Activated naive CD4-positive, alpha-beta T cell treated with anti-CD3 and anti-CD28 coated beads for 36 hours (primary cell): ENCODE data around the gene LRP6. TPM values are rescaled to one million over a fixed set of nuclear protein-coding genes. Genes with fewer than 3 reads are reported as not detected.
A peak's percentile ranks its signal among the peaks of the same experiment; 100 is the strongest.

Experiments used
- CTCF ChIA-PET: fragments of 350-600 bp; sonication (Branson Sonifier 250); formaldehyde crosslinking; loops from one replicate; lab custom pipeline; 2021; ENCODE audit warnings: antibody characterized with exemption; lab: Charles Lee
- DNase-seq: peaks from one replicate; pipeline ENCODE4 v3.0.0-alpha.2; 2020
- H3K27ac Mint-ChIP-seq: one replicate; pipeline ENCODE4 v1.8.0; 2021; ENCODE audit warnings: mild to moderate bottlenecking, mixed read lengths
- H3K27me3 Mint-ChIP-seq: one replicate; pipeline ENCODE4 v1.8.0; 2021; ENCODE audit warnings: low read depth, mixed read lengths
- H3K36me3 Mint-ChIP-seq: one replicate; pipeline ENCODE4 v1.8.0; 2021; ENCODE audit warnings: low read depth, mixed read lengths
- H3K4me1 Mint-ChIP-seq: one replicate; pipeline ENCODE4 v1.8.0; 2021; ENCODE audit warnings: low read depth, mixed read lengths
- H3K4me3 Mint-ChIP-seq: one replicate; pipeline ENCODE4 v1.8.0; 2021; ENCODE audit warnings: mild to moderate bottlenecking, moderate library complexity, mixed read lengths
- H3K9me3 Mint-ChIP-seq: one replicate; pipeline ENCODE4 v1.8.0; 2021; ENCODE audit warnings: mixed read lengths
- intact Hi-C: fragments of 100-400 bp; cut with micrococcal nuclease; formaldehyde crosslinking; loops from one replicate; pipeline ENCODE4 v1.15.1; 2023
- total RNA-seq, 2 experiments: library from RNA; stranded (reverse); gene quantifications; one replicate each; pipeline ENCODE4 v1.2.3, GENCODE V29; 2021

Gene LRP6
- total RNA-seq, 2 experiments from 2014 or later = 3.9 to 4.1 TPM

GRCh38 chr12:12190087-12190809 lies 76.6 kb downstream of the LRP6 start:
- no peak overlapping the region for H3K27ac Mint-ChIP-seq
- CTCF ChIA-PET = interaction anchor here (0.7 kb wide), 1 partner anchor 144 kb away, joined by 3 read pairs; no protein-coding TSS in a partner anchor
- no peaks in the 10 kb centered on the region for H3K27me3 Mint-ChIP-seq
- intact Hi-C loops = no loop called here
- H3K36me3 Mint-ChIP-seq = no peaks in the 10 kb centered on the region
- no peaks in the 10 kb centered on the region for H3K9me3 Mint-ChIP-seq
- no peak overlapping the region for H3K4me3 Mint-ChIP-seq
- DNase-seq = no peak
- H3K4me1 Mint-ChIP-seq = peaks cover 5% of the 10 kb centered on the region

GRCh38 chr12:12185414-12185813 lies 81.4 kb downstream of the LRP6 start:
- no peak overlapping the region for H3K4me3 Mint-ChIP-seq
- CTCF ChIA-PET = no interaction called here
- H3K27me3 Mint-ChIP-seq = no peaks in the 10 kb centered on the region
- no peaks in the 10 kb centered on the region for H3K9me3 Mint-ChIP-seq
- intact Hi-C loops = no loop called here
- no peak for DNase-seq
- H3K36me3 Mint-ChIP-seq = peaks cover 3% of the 10 kb centered on the region
- no peak overlapping the region for H3K27ac Mint-ChIP-seq
- peaks cover 1% of the 10 kb centered on the region for H3K4me1 Mint-ChIP-seq

DNA sequence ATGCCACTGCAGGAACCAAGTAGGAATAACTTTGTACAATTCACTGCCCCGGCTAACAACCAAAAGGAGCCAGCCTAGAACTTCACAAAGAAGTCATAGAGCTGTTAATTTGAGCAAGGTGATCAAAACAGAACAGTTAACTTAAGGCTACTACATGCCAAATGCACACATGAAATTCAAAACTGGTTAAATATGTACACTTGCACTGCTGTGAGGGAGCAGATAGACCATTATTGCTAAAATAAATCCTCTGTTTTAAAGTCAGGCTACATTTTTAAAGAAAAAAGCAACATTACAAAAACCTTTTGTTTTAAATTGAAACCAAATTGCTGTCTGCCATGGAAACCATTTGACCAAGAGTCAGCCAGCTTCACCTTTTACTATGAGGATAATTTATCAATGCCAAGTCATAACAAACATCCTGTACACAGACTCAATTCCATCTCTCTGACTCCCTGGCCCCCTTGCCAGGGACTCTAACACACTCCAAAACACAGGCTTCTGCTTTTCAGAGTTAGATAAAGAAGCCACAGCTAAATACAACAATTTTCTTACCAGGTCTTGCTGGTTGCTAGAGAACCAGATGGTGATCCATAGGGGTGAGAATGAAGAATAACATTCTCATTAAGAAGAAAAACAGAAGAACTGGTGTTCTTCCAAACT lies 84.0 kb downstream of the LRP6 start:
- H3K9me3 Mint-ChIP-seq = no peaks in the 10 kb centered on the region
- H3K36me3 Mint-ChIP-seq = peaks cover 6% of the 10 kb centered on the region
- H3K27me3 Mint-ChIP-seq = no peaks in the 10 kb centered on the region
- CTCF ChIA-PET = interaction anchor here (0.6 to 1.5 kb wide), 3 partner anchors 10 to 153 kb away, joined by 3 to 4 read pairs (median 3); no protein-coding TSS in a partner anchor
- intact Hi-C loops = no loop called here
- no peak overlapping the region for H3K4me3 Mint-ChIP-seq
- no peaks in the 10 kb centered on the region for H3K4me1 Mint-ChIP-seq
- no peak overlapping the region for H3K27ac Mint-ChIP-seq
- no peak for DNase-seq

DNA sequence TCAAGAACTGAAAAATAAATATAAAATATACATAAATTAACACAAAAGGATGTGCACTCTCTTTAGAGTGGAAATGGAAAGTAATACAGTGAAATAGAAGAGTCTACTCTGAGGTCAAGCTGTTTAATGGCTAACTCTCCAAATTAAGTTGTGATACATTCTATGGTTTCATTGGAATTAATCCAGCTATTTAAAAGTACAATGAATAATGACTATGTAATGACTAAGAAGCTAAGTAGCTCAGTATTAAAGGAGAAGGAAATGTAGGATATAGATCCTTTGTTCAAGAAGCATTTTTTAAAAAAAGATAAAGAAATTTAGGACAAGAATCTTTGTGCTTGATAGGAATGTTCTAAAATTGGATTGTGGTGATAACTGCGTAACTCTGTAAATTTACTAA lies 85.3 kb downstream of the LRP6 start:
- H3K36me3 Mint-ChIP-seq = peaks cover 6% of the 10 kb centered on the region
- no peaks in the 10 kb centered on the region for H3K27me3 Mint-ChIP-seq
- CTCF ChIA-PET = interaction anchor here (0.6 kb wide), 1 partner anchor 124 kb away, joined by 5 read pairs; no protein-coding TSS in a partner anchor
- H3K9me3 Mint-ChIP-seq = no peaks in the 10 kb centered on the region
- intact Hi-C loops = no loop called here
- no peak for DNase-seq
- no peak overlapping the region for H3K4me3 Mint-ChIP-seq
- H3K4me1 Mint-ChIP-seq = no peaks in the 10 kb centered on the region
- no peak overlapping the region for H3K27ac Mint-ChIP-seq

DNA sequence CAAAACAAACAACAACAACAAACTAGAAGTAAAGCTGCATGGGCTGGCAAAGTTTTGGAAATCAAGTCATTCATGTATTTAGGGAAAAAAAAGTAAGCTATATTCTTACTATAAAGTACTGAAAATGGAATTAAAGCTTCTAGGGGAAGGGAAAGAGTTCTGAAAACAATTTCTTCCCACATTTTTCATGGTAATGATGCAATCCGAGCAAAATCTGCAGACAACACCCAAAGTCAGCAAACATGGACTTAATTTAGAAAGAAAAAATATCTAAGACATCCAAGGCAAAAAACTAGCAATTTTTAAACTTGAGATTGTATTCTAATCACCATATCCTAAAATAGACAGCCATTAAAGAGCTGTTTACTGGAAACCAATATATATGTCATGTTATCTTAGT lies 86.3 kb downstream of the LRP6 start:
- Mint-ChIP-seq H3K4me3 (no peak overlapping the region), H3K27me3 (no peaks in the 10 kb centered on the region), H3K9me3 (no peaks in the 10 kb centered on the region), H3K36me3 (peaks cover 6% of the 10 kb centered on the region), H3K27ac (no peak overlapping the region), H3K4me1 (no peaks in the 10 kb centered on the region)
- CTCF ChIA-PET = interaction anchor here (0.6 kb wide), 1 partner anchor 49 kb away, joined by 3 read pairs; no protein-coding TSS in a partner anchor
- intact Hi-C loops = no loop called here
- DNase-seq = no peak

GRCh38 chr12:12180136-12180535 lies 86.7 kb downstream of the LRP6 start:
- intact Hi-C loops = no loop called here
- no peaks in the 10 kb centered on the region for H3K27me3 Mint-ChIP-seq
- H3K4me1 Mint-ChIP-seq = no peaks in the 10 kb centered on the region
- no peak overlapping the region for H3K27ac Mint-ChIP-seq
- no peak for DNase-seq
- no peak overlapping the region for H3K4me3 Mint-ChIP-seq
- CTCF ChIA-PET = interaction anchor here (0.6 kb wide), 1 partner anchor 48 kb away, joined by 3 read pairs; no protein-coding TSS in a partner anchor
- H3K36me3 Mint-ChIP-seq = peaks cover 6% of the 10 kb centered on the region
- no peaks in the 10 kb centered on the region for H3K9me3 Mint-ChIP-seq

- Mint-ChIP-seq H3K4me3 (no peak overlapping the region), H3K9me3 (no peaks in the 10 kb centered on the region), H3K4me1 (no peaks in the 10 kb centered on the region), H3K36me3 (peaks cover 7% of the 10 kb centered on the region), H3K27me3 (no peaks in the 10 kb centered on the region), H3K27ac (no peak overlapping the region)
- DNase-seq = no peak
- intact Hi-C loops = no loop called here
- CTCF ChIA-PET = no interaction called here
Observed at GRCh38 chr12:12178559-12178958, 88.3 kb downstream of the LRP6 start.

DNA sequence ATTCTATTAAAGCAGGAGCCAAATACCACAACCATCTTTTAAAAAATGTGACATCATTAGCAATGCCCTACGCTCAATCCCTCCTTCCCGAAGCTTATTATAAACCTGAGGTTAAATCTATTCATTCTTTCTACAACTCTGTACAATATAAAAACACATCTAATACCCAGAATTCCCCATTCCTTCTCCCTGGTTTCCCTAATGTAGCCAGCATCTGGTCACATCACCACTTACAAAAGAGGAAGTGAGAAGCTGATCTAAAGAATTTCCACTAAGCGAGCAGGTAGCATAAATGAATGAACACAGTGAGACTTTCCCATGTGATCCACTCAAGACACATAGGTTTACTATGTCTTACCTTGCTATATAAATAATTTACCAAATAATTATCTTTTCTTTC lies 90.4 kb downstream of the LRP6 start:
- Mint-ChIP-seq H3K36me3 (peaks cover 7% of the 10 kb centered on the region), H3K9me3 (no peaks in the 10 kb centered on the region), H3K4me3 (no peak overlapping the region), H3K27me3 (no peaks in the 10 kb centered on the region), H3K4me1 (peaks cover 8% of the 10 kb centered on the region), H3K27ac (no peak overlapping the region)
- intact Hi-C loops = no loop called here
- CTCF ChIA-PET = no interaction called here
- DNase-seq = no peak

- no peaks in the 10 kb centered on the region for H3K27me3 Mint-ChIP-seq
- peaks cover 8% of the 10 kb centered on the region for H3K4me1 Mint-ChIP-seq
- intact Hi-C loops = no loop called here
- H3K4me3 Mint-ChIP-seq = no peak overlapping the region
- H3K27ac Mint-ChIP-seq = no peak overlapping the region
- peak; percentile 20 for DNase-seq
- H3K36me3 Mint-ChIP-seq = peaks cover 1% of the 10 kb centered on the region
- CTCF ChIA-PET = no interaction called here
- H3K9me3 Mint-ChIP-seq = no peaks in the 10 kb centered on the region
Observed at GRCh38 chr12:12171991-12172511, 94.8 kb downstream of the LRP6 start.

GRCh38 chr12:12167847-12168246 lies 99.0 kb downstream of the LRP6 start:
- intact Hi-C loops = no loop called here
- Mint-ChIP-seq H3K9me3 (no peaks in the 10 kb centered on the region), H3K27ac (no peak overlapping the region), H3K4me1 (peaks cover 8% of the 10 kb centered on the region), H3K4me3 (no peak overlapping the region), H3K27me3 (no peaks in the 10 kb centered on the region), H3K36me3 (peaks cover 2% of the 10 kb centered on the region)
- CTCF ChIA-PET = no interaction called here
- no peak for DNase-seq

DNA sequence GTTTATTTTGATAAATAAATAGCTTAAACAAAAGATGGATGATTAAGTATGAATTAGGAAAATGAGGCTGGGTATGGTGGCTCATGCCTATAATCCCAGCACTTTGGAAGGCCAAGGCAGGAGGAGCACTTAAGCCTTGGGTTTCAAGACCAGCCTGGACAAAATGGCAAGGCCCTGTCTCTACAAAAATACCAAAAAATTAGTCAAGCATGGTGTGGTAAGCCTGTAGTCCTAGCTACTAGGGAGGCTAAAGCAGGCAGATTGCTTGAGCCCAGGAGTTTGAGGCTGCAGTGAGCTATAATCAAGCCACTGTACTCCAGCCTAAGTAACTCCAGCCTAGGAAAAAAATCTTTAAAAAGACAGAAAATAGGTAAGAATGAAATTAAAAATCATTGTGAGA lies 100.1 kb downstream of the LRP6 start:
- Mint-ChIP-seq H3K4me3 (no peak overlapping the region), H3K9me3 (no peaks in the 10 kb centered on the region), H3K27ac (no peak overlapping the region), H3K36me3 (peaks cover 2% of the 10 kb centered on the region), H3K27me3 (no peaks in the 10 kb centered on the region), H3K4me1 (peaks cover under 1% of the 10 kb centered on the region)
- DNase-seq = no peak
- intact Hi-C loops = no loop called here
- CTCF ChIA-PET = interaction anchor here (0.6 kb wide), 1 partner anchor 41 kb away, joined by 3 read pairs; no protein-coding TSS in a partner anchor

GRCh38 chr12:12159988-12160387 lies 106.9 kb downstream of the LRP6 start:
- H3K27me3 Mint-ChIP-seq = no peaks in the 10 kb centered on the region
- H3K9me3 Mint-ChIP-seq = no peaks in the 10 kb centered on the region
- no peak overlapping the region for H3K27ac Mint-ChIP-seq
- CTCF ChIA-PET = interaction anchor here (0.5 kb wide), 1 partner anchor 1856 kb away, joined by 5 read pairs; no protein-coding TSS in a partner anchor
- H3K4me1 Mint-ChIP-seq = no peaks in the 10 kb centered on the region
- no peak overlapping the region for H3K4me3 Mint-ChIP-seq
- intact Hi-C loops = no loop called here
- DNase-seq = no peak
- H3K36me3 Mint-ChIP-seq = peaks cover 6% of the 10 kb centered on the region
